Hepatocyte (in vitro differentiated cells): ENCODE data around the gene EFNB2. TPM values are rescaled to one million over a fixed set of nuclear protein-coding genes. Genes with fewer than 3 reads are reported as not detected.

Experiments used
- DNase-seq: peaks from one replicate; pipeline ENCODE4 v3.0.0-alpha.2; 2016; ENCODE audit warnings: low spot score
- H2AFZ ChIP-seq: fragments of 200-600 bp; sonication (generic); 2 replicates; pipeline ENCODE4 v1.6.0; 2016; ENCODE audit warnings: antibody characterized with exemption, mild to moderate bottlenecking
- H3K27ac ChIP-seq: fragments of 200-600 bp; sonication (generic); 2 replicates; pipeline ENCODE4 v1.5.1; 2016; ENCODE audit warnings: mild to moderate bottlenecking
- H3K27me3 ChIP-seq: fragments of 200-600 bp; sonication (generic); 2 replicates; pipeline ENCODE4 v1.6.1; 2016
- H3K36me3 ChIP-seq: fragments of 200-600 bp; sonication (generic); replicated peaks from 2 replicates; pipeline ENCODE4 v1.5.1; 2016; ENCODE audit warnings: low read depth; ENCODE audit not compliant: insufficient read depth
- H3K4me1 ChIP-seq: fragments of 200-600 bp; sonication (generic); 2 replicates; pipeline ENCODE4 v1.5.1; 2016; ENCODE audit warnings: mild to moderate bottlenecking, moderate library complexity; ENCODE audit not compliant: insufficient read depth
- H3K4me2 ChIP-seq: fragments of 200-600 bp; sonication (generic); 2 replicates; pipeline ENCODE4 v1.6.0; 2016
- H3K4me3 ChIP-seq: fragments of 200-600 bp; sonication (generic); 2 replicates; pipeline ENCODE4 v1.5.1; 2016; ENCODE audit warnings: mild to moderate bottlenecking
- H3K79me2 ChIP-seq: fragments of 200-600 bp; sonication (generic); 2 replicates; pipeline ENCODE4 v1.6.0; 2017; ENCODE audit warnings: mild to moderate bottlenecking
- H3K9me2 ChIP-seq: fragments of 200-600 bp; sonication (generic); replicated peaks from 2 replicates; pipeline ENCODE4 v1.6.0; 2017; ENCODE audit warnings: mild to moderate bottlenecking; ENCODE audit not compliant: insufficient read depth
- H3K9me3 ChIP-seq: fragments of 200-600 bp; sonication (generic); 2 replicates; pipeline ENCODE4 v1.5.1; 2016; ENCODE audit warnings: low read depth, mild to moderate bottlenecking
- H4K20me1 ChIP-seq: fragments of 200-600 bp; sonication (generic); 2 replicates; pipeline ENCODE4 v1.6.0; 2016; ENCODE audit warnings: mild to moderate bottlenecking; ENCODE audit not compliant: insufficient read depth, poor library complexity, severe bottlenecking
- CTCF ChIP-seq: fragments of 200-600 bp; sonication (generic); IDR thresholded peaks from 2 replicates; pipeline ENCODE4 v1.5.1; 2016; ENCODE audit warnings: antibody characterized with exemption, mild to moderate bottlenecking; ENCODE audit not compliant: poor library complexity
- EZH2 ChIP-seq: fragments of 200-600 bp; sonication (generic); IDR thresholded peaks from 2 replicates; pipeline ENCODE4 v1.6.1; 2016; ENCODE audit warnings: antibody characterized with exemption, mild to moderate bottlenecking, borderline replicate concordance
- EZH2phosphoT487 ChIP-seq: fragments of 200-600 bp; sonication (generic); IDR thresholded peaks from one replicate; pipeline ENCODE4 v1.6.1; 2018; ENCODE audit warnings: antibody characterized with exemption, mild to moderate bottlenecking, low read depth, moderate library complexity; ENCODE audit not compliant: unreplicated experiment, severe bottlenecking
- WGBS: methylation state at CpG from one replicate; pipeline ENCODE4 v1.1.6; 2016; ENCODE audit warnings: low lambda C conversion rate; ENCODE audit errors: missing lambda C conversion rate; 5-methylcytosine and 5-hydroxymethylcytosine counted together
- polyA plus RNA-seq: library from polyadenylated mRNA; unstranded; fragments of >200 nt; fragmentation: Nextera tagmentation; extraction: Ambion mirVana; gene quantifications from 2 replicates; pipeline ENCODE4 v1.2.1, GENCODE V29; 2016
- total RNA-seq: library from RNA; depleted of rRNA; stranded (reverse); fragments of >200 nt; gene quantifications from 2 replicates; pipeline ENCODE4 v1.2.3, GENCODE V29; 2014

EFNB2 gene
- total and polyA plus RNA-seq, 2 experiments from 2014 or later: 62.4 to 63.3 TPM

- Histone ChIP-seq H2AFZ (no peak overlapping the region), H4K20me1 (no peaks in the 10 kb centered on the region), H3K79me2 (no peaks in the 10 kb centered on the region), H3K27ac (no peak overlapping the region), H3K4me2 (no peak overlapping the region), H3K9me3 (no peaks in the 10 kb centered on the region), H3K9me2 (no peaks in the 10 kb centered on the region), H3K4me1 (no peaks in the 10 kb centered on the region), H3K4me3 (no peak overlapping the region), H3K36me3 (no peaks in the 10 kb centered on the region), H3K27me3 (no peaks in the 10 kb centered on the region)
- TF ChIP-seq CTCF: no peak
- no peak for TF ChIP-seq EZH2
- no peak for TF ChIP-seq EZH2phosphoT487
- DNase-seq: no peak
- WGBS: 95% methylated on average over 4 of the region's 4 CpGs
These were observed 86.4 kb downstream of the EFNB2 start for GRCh38 chr13:106449096-106449495.

GRCh38 chr13:106445996-106446395 lies 89.5 kb downstream of the EFNB2 start:
- Histone ChIP-seq H3K27me3 (no peaks in the 10 kb centered on the region), H3K4me3 (no peak overlapping the region), H3K79me2 (no peaks in the 10 kb centered on the region), H3K36me3 (no peaks in the 10 kb centered on the region), H3K4me1 (no peaks in the 10 kb centered on the region), H3K9me2 (no peaks in the 10 kb centered on the region), H3K27ac (no peak overlapping the region), H4K20me1 (no peaks in the 10 kb centered on the region), H3K4me2 (no peak overlapping the region), H3K9me3 (no peaks in the 10 kb centered on the region), H2AFZ (no peak overlapping the region)
- TF ChIP-seq EZH2 (no peak), CTCF (no peak), EZH2phosphoT487 (no peak)
- DNase-seq: no peak
- 81% methylated on average over 4 of the region's 4 CpGs for WGBS

GRCh38 chr13:106443607-106444322 lies 91.7 kb downstream of the EFNB2 start:
- no peak overlapping the region for H2AFZ ChIP-seq
- H3K27me3 ChIP-seq: no peaks in the 10 kb centered on the region
- H3K4me2 ChIP-seq: no peak overlapping the region
- no peak overlapping the region for H3K27ac ChIP-seq
- no peaks in the 10 kb centered on the region for H3K9me2 ChIP-seq
- H4K20me1 ChIP-seq: no peaks in the 10 kb centered on the region
- H3K9me3 ChIP-seq: no peaks in the 10 kb centered on the region
- WGBS: 88% methylated on average over 11 of the region's 11 CpGs
- DNase-seq: no peak
- TF ChIP-seq EZH2: no peak
- TF ChIP-seq CTCF: no peak
- no peak for TF ChIP-seq EZH2phosphoT487
- H3K79me2 ChIP-seq: no peaks in the 10 kb centered on the region
- no peaks in the 10 kb centered on the region for H3K36me3 ChIP-seq
- H3K4me1 ChIP-seq: no peaks in the 10 kb centered on the region
- no peak overlapping the region for H3K4me3 ChIP-seq
